Measurements from ENCODE around the gene ARHGAP1. TPM values are rescaled to one million over a fixed set of nuclear protein-coding genes. Genes with fewer than 3 reads are reported as not detected.

ARHGAP1 gene
- total and polyA plus RNA-seq, 2 of the 4 experiments (the other 2 are of a cell fraction), result 46.6 to 78.8 TPM

DNA sequence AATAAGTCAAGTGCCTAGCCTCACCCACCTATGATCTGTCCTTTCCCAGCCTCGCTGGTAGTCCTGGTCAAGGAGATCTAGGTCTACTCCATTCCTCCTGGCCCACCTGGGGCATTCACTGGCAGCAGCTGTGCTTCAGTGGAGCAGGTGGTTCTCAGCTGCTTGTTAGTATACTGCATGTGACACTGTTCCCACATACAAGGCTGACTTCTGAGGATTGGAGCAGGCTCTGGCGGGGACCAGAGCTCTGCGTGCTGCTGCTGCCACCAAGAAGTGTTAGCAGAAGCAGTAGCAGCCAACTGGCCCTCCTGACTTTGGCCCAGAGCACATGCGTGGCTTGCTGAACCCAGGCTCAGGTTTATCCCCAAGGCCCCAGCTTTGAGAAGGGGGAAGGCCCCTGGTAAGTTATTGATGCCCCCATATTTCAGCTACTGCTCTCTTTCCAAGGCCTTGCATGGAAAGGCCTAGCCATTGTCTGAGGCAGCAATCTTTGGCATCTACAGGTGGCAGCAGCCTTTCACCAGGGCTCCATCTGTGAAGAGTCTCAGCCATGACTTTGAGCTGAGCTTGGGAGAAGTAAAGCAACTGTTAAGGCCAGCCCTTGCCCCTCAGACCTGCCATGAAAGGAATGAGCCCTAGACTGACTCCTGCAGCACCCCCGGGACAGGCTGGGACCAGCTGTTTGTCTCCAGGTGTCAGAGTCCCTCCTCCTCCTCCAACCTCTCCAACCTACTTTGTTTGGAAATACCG is 26.5 kb downstream of the ARHGAP1 start:
- Histone ChIP-seq H3K36me3 (ENCODE audit: control insufficient read depth, insufficient read depth, low read length) (peaks cover 54% of the 10 kb centered on the region), H4K20me1 (ENCODE audit: insufficient read depth, low read length) (0 out of 2 replicates have a peak, but pooled peaks cover 3% of the 10 kb centered on the region), H3K79me1 (ENCODE audit: low read depth in 1 of 2, low read length in 2 of 2) (peaks cover 0 to 6% of the 10 kb centered on the region in 2 experiments; a peak in 1 of 4 replicates), H2AK9ac (replicated peaks; ENCODE audit: low read depth, low read length, poor library complexity) (no peak overlapping the region), H3K23ac (ENCODE audit: low read depth, low read length) (no peak overlapping the region), H3K9ac (ENCODE audit: low read depth, low read length) (no peak overlapping the region), H2BK15ac (ENCODE audit: low read depth, low read length) (no peak overlapping the region), H2AK5ac (ENCODE audit: low read depth, low read length) (no peak overlapping the region), H3K4me2 (ENCODE audit: low read depth, low read length) (no peak overlapping the region), H4K91ac (ENCODE audit: insufficient read depth, low read depth, low read length) (no peak overlapping the region), H4K5ac (ENCODE audit: low read depth, low read length) (no peak overlapping the region), H3K4ac (ENCODE audit: low read depth, low read length) (no peak overlapping the region; the same call in 1 of the 2 replicates), H3K14ac (replicated peaks; ENCODE audit: low read depth, low read length) (no peak overlapping the region), H3K4me1 (ENCODE audit: control insufficient read depth, insufficient read depth, low read length) (peaks cover 10% of the 10 kb centered on the region), H3K27me3 (ENCODE audit: control insufficient read depth, insufficient read depth, low read length) (no peaks in the 10 kb centered on the region), H3K18ac (ENCODE audit: low read depth, low read length) (no peak overlapping the region), H2BK20ac (ENCODE audit: low read depth, low read length) (no peak overlapping the region), H3K9me1 (ENCODE audit: insufficient read depth, low read length) (peaks cover 8% of the 10 kb centered on the region; the same call in 1 of the 2 replicates), H2BK5ac (ENCODE audit: low read depth, low read length, poor library complexity, severe bottlenecking) (no peak overlapping the region), H3K56ac (ENCODE audit: extremely low read depth, insufficient read depth, low read length) (no peak overlapping the region), H3K9me3 (ENCODE audit: control insufficient read depth, insufficient read depth, low read length) (no peaks in the 10 kb centered on the region), H2AFZ (replicated peaks; ENCODE audit: low read length, poor library complexity) (no peak overlapping the region), H4K8ac (ENCODE audit: low read depth in 2 of 2, low read length in 2 of 2) (no peak overlapping the region), H3K4me3 (ENCODE audit: insufficient read depth, low read depth, low read length) (no peak overlapping the region), H2BK120ac (ENCODE audit: low read depth, low read length) (no peak overlapping the region), H3K27ac (ENCODE audit: insufficient read depth, low read length) (no peak overlapping the region)
- dilution Hi-C loops (cut with HindIII; ENCODE audit: low sequenced_read_pairs, unreplicated experiment) (no loop called here), intact Hi-C loops (cut with micrococcal nuclease) (no loop called here), in situ Hi-C loops (cut with MboI; ENCODE audit: low sequenced_read_pairs) (no loop called here)
- DNase-seq (no peak), ATAC-seq (ENCODE audit: low read depth) (no peak)
- 59% methylated on average over 2 of the region's 6 CpGs; no CpG with 5 or more reads in 1 of the 2 experiments for WGBS, 2 experiments (ENCODE audit: extremely low coverage in 2 of 2, insufficient read length in 1 of 2)
- ChIA-PET POLR2A (ENCODE audit: unreplicated experiment) (no interaction called here), CTCF (no interaction called here)
- TF ChIP-seq, protein P1, sequence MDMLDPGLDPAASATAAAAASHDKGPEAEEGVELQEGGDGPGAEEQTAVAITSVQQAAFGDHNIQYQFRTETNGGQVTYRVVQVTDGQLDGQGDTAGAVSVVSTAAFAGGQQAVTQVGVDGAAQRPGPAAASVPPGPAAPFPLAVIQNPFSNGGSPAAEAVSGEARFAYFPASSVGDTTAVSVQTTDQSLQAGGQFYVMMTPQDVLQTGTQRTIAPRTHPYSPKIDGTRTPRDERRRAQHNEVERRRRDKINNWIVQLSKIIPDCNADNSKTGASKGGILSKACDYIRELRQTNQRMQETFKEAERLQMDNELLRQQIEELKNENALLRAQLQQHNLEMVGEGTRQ (IDR thresholded peaks at IDR 0.05; ENCODE audit: low read depth, low read length), result no peak
- TF ChIP-seq CEBPB (IDR thresholded peaks at IDR 0.05; ENCODE audit: low read depth, low read length), result no peak
- no peak for TF ChIP-seq BHLHE40 (IDR thresholded peaks at IDR 0.05; ENCODE audit: low read depth, low read length)
- TF ChIP-seq CHD1 (IDR thresholded peaks at IDR 0.05; ENCODE audit: low read depth, low read length), result no peak
- no peak for TF ChIP-seq MAZ (IDR thresholded peaks at IDR 0.05; ENCODE audit: borderline replicate concordance, low read depth, low read length)
- TF ChIP-seq RAD21 (IDR thresholded peaks at IDR 0.05; ENCODE audit: low read length), result no peak
- no peak for TF ChIP-seq RFX5 (IDR thresholded peaks at IDR 0.05; ENCODE audit: low read depth, low read length)
- TF ChIP-seq MXI1 (IDR thresholded peaks at IDR 0.05; ENCODE audit: borderline replicate concordance, low read depth, low read length), result no peak
- TF ChIP-seq, protein P2, sequence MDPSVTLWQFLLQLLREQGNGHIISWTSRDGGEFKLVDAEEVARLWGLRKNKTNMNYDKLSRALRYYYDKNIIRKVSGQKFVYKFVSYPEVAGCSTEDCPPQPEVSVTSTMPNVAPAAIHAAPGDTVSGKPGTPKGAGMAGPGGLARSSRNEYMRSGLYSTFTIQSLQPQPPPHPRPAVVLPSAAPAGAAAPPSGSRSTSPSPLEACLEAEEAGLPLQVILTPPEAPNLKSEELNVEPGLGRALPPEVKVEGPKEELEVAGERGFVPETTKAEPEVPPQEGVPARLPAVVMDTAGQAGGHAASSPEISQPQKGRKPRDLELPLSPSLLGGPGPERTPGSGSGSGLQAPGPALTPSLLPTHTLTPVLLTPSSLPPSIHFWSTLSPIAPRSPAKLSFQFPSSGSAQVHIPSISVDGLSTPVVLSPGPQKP (IDR thresholded peaks at IDR 0.05; ENCODE audit: borderline replicate concordance, low read depth, low read length), result no peak
- BruUV-seq (replicated peaks), result no TSS peak
